H1 (cell line): ENCODE results near the gene PPARD. TPM values are rescaled to one million over a fixed set of nuclear protein-coding genes. Genes with fewer than 3 reads are reported as not detected.

Experiments
- BCL11A ChIP-seq, 2 experiments: IDR thresholded peaks; one replicate each; pipeline ENCODE4 v1.6.1; 2011; ENCODE audit warnings: low read depth in 2 of 2, low read length in 2 of 2, mild to moderate bottlenecking in 2 of 2
- CTCF ChIP-seq, 3 experiments: IDR thresholded peaks; 1 replicate in 2 of 3; 2 replicates in 1 of 3; pipeline versions ENCODE4 v1.5.1 to v1.6.1; 2011; ENCODE audit warnings: low read length in 3 of 3, mild to moderate bottlenecking in 3 of 3, inconsistent platforms in 2 of 3, low read depth in 1 of 3, moderate library complexity in 1 of 3; ENCODE audit not compliant: insufficient read depth in 1 of 3; ENCODE audit errors: control extremely low read depth in 1 of 3
- SUZ12 ChIP-seq: fragments of 200-600 bp; sonication (generic); IDR thresholded peaks from 2 replicates; pipeline ENCODE4 v1.6.1; 2012; ENCODE audit warnings: mild to moderate bottlenecking, inconsistent platforms, low read length, moderate library complexity, mixed read lengths
- polyA plus RNA-seq, 7 experiments: library from polyadenylated mRNA; depleted of rRNA in 3 of 7; stranded (reverse) in 5 of 7; unstranded in 2 of 7; fragments of >200 nt in 5 of 7; fragments of 200-250 nt in 2 of 7; gene quantifications; 1 replicate in 5 of 7; 2 replicates in 1 of 7; 4 replicates in 1 of 7; pipeline versions ENCODE4 v1.2.1 to v1.2.3, GENCODE V29; 2011 to 2013; ENCODE audit warnings: missing spikeins in 2 of 7, mixed read lengths in 2 of 7
- total RNA-seq: library from RNA; stranded (reverse); fragmentation: NEBNext Ultra II Directional; extraction: Animal tissue kit (Norgen Biotek cat#: 25700); gene quantifications from 2 replicates; pipeline ENCODE4 v1.2.1, GENCODE V29; 2021

The PPARD gene
- total and polyA plus RNA-seq, 2 of the 8 experiments (the other 6 are each of a cell fraction or from before 2014, with no cell fraction given) = 14.6 to 14.9 TPM

GRCh38 chr6:35342258-35343091 is at the start of gene PPARD (continued):
- TF ChIP-seq CTCF (IDR thresholded peaks at IDR 0.05; ENCODE audit: control extremely low read depth in 1 of 3, insufficient read depth in 1 of 3, low read depth in 1 of 3, low read length in 3 of 3) (peak; percentile 95 to 98 (median 95)), BCL11A (IDR thresholded peaks at IDR 0.05; ENCODE audit: low read depth in 2 of 2, low read length in 2 of 2) (no peak), SUZ12 (no peak)
- TF ChIP-seq, all 59 proteins: peak for 16
